RWPE2 (cell line): ENCODE results near the gene ERN2.

Experiments used
- ATAC-seq: fragments of 200-7000 bp; cut with Tn5 transposase; 3 replicates; pipeline ENCODE4 v1.9.1; 2021; ENCODE audit warnings: low read depth
- DNase-seq: peaks from one replicate; pipeline ENCODE4 v3.0.0-alpha.2; 2020; ENCODE audit warnings: low spot score
- H3K27ac ChIP-seq: fragments of 450-650 bp; 2 replicates; pipeline ENCODE4 v1.5.1; 2017; ENCODE audit warnings: mild to moderate bottlenecking; ENCODE audit not compliant: poor library complexity, severe bottlenecking
- H3K27me3 ChIP-seq: fragments of 250-450 bp; sonication (Bioruptor Pico); 2 replicates; pipeline ENCODE4 v1.5.1; 2021; ENCODE audit warnings: mild to moderate bottlenecking, moderate library complexity; ENCODE audit not compliant: insufficient read depth, poor library complexity, severe bottlenecking
- H3K36me3 ChIP-seq: fragments of 250-450 bp; sonication (Bioruptor Pico); 2 replicates; pipeline ENCODE4 v1.5.1; 2020; ENCODE audit warnings: low read depth, mild to moderate bottlenecking, moderate library complexity
- H3K4me1 ChIP-seq: fragments of 250-450 bp; sonication (Bioruptor Pico); 2 replicates; pipeline ENCODE4 v1.5.1; 2021; ENCODE audit warnings: mild to moderate bottlenecking, moderate library complexity; ENCODE audit not compliant: insufficient read depth, poor library complexity, severe bottlenecking
- H3K4me3 ChIP-seq: fragments of 250-450 bp; sonication (Bioruptor Pico); 2 replicates; pipeline ENCODE4 v1.5.1; 2021; ENCODE audit warnings: mild to moderate bottlenecking, moderate library complexity; ENCODE audit not compliant: severe bottlenecking
- H3K9me3 ChIP-seq: fragments of 250-450 bp; sonication (Bioruptor Pico); 2 replicates; pipeline ENCODE4 v1.5.1; 2021; ENCODE audit warnings: mild to moderate bottlenecking, moderate library complexity; ENCODE audit not compliant: severe bottlenecking
- TF ChIP-seq, protein P1 (sequence below): fragments of 450-650 bp; IDR thresholded peaks from one replicate; pipeline ENCODE4 v1.5.1; 2017; ENCODE audit warnings: mild to moderate bottlenecking, moderate library complexity; ENCODE audit not compliant: poor library complexity, severe bottlenecking

The ERN2 gene

GRCh38 chr16:23706439-23706838 lies 6.6 kb downstream of the ERN2 start:
- H3K4me3 ChIP-seq = no peak overlapping the region
- ATAC-seq (no peak), DNase-seq (no peak)
- no peaks in the 10 kb centered on the region for H3K36me3 ChIP-seq
- no peak overlapping the region for H3K27ac ChIP-seq
- peaks cover 4% of the 10 kb centered on the region for H3K9me3 ChIP-seq
- TF ChIP-seq, protein P1, sequence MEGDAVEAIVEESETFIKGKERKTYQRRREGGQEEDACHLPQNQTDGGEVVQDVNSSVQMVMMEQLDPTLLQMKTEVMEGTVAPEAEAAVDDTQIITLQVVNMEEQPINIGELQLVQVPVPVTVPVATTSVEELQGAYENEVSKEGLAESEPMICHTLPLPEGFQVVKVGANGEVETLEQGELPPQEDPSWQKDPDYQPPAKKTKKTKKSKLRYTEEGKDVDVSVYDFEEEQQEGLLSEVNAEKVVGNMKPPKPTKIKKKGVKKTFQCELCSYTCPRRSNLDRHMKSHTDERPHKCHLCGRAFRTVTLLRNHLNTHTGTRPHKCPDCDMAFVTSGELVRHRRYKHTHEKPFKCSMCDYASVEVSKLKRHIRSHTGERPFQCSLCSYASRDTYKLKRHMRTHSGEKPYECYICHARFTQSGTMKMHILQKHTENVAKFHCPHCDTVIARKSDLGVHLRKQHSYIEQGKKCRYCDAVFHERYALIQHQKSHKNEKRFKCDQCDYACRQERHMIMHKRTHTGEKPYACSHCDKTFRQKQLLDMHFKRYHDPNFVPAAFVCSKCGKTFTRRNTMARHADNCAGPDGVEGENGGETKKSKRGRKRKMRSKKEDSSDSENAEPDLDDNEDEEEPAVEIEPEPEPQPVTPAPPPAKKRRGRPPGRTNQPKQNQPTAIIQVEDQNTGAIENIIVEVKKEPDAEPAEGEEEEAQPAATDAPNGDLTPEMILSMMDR = no peak
- no peaks in the 10 kb centered on the region for H3K4me1 ChIP-seq
- H3K27me3 ChIP-seq = no peaks in the 10 kb centered on the region

DNA sequence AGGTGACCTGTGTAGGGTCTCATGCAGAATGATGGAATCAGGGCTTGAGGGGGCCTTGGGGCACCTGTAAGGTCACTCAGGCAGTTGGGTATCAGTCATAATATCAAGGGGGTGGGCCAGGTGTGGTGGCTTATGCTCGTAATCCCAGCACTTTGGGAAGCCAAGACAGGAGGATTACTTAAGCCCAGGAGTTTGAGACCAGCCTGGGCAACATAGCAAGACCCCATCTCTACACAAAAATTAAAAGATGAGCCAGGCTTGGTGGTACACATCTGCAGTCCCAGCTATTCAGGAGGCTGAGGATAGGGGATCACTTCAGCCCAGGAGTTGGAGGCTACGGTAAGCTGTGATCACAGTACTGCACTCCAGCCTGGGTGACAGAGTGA lies 7.5 kb downstream of the ERN2 start:
- Histone ChIP-seq H3K4me1 (no peaks in the 10 kb centered on the region), H3K4me3 (no peak overlapping the region), H3K27ac (no peak overlapping the region), H3K27me3 (no peaks in the 10 kb centered on the region), H3K36me3 (no peaks in the 10 kb centered on the region), H3K9me3 (peaks cover 4% of the 10 kb centered on the region)
- no peak for DNase-seq
- no peak for ATAC-seq
- TF ChIP-seq, protein P1 = no peak

DNA sequence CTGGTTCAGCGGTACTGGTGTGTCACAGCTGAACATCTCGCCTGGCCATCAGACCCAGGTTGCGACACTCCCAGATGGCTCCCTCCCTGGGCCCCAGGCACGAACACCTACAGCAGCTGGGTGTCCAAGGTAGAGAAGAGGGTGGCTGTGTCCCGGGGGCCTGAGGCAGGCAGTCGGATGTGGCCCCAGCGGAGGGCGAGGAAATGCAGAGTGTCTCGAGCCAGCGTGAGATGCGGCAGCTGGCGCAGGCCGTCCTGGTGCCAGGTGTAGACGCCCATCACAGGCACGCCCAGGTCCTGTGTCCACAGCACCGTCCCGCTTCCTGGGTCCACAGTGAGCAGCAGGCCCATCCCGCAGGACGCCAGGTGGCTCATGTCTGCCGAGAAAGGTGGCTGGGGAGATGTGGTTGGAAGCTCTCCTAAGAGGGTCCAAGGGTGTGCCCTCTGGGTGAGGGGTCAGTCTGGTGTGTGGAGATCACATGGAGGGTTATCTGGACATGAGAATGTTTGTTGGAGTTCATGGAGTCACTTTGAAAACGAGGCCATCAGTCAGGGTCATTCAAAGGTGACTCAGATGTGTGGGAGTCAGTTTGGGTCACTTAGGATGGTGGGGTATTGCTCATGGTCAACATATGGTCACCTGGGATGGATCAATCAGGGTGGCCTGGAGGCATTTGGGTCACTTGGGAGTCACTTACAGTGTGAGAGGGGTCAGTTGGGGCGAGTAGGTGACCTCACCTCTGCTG lies 8.1 kb downstream of the ERN2 start:
- no peaks in the 10 kb centered on the region for H3K4me1 ChIP-seq
- TF ChIP-seq, protein P1 = no peak

GRCh38 chr16:23702951-23703350 lies 10.1 kb downstream of the ERN2 start:
- DNase-seq = no peak
- H3K36me3 ChIP-seq = no peaks in the 10 kb centered on the region
- H3K9me3 ChIP-seq = peaks cover 4% of the 10 kb centered on the region
- H3K27ac ChIP-seq = no peak overlapping the region
- H3K4me3 ChIP-seq = no peak overlapping the region
- no peaks in the 10 kb centered on the region for H3K4me1 ChIP-seq
- ATAC-seq = no peak
- TF ChIP-seq, protein P1 = no peak
- H3K27me3 ChIP-seq = no peaks in the 10 kb centered on the region

More for the DNA sequence above, 8.1 kb downstream of the ERN2 start:
- ATAC-seq (no peak), DNase-seq (no peak)
- H3K27me3 ChIP-seq = no peaks in the 10 kb centered on the region
- H3K4me3 ChIP-seq = no peak overlapping the region
- H3K36me3 ChIP-seq = no peaks in the 10 kb centered on the region
- no peak overlapping the region for H3K27ac ChIP-seq
- peaks cover 4% of the 10 kb centered on the region for H3K9me3 ChIP-seq

DNA sequence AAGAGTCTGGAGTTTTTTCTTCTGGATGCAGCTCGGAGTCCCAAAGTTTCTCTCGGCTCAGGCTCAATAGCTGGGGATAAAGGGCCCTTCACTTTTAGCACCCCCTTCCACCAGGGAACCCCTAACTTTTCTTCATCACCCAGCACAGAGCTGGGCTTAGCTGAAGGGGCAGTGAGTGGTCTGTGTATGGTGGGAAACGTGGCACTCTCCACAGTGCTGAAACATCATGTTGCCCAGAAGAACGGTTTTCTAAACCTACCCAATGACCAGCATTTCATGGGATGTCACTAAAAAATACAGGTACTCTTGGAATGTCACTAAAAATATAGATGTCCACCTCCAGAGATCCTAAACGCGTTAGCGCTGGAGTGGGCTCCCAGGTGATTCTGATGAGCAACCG lies 12.0 kb downstream of the ERN2 start:
- Histone ChIP-seq H3K36me3 (no peaks in the 10 kb centered on the region), H3K27ac (no peak overlapping the region), H3K27me3 (no peaks in the 10 kb centered on the region), H3K4me3 (no peak overlapping the region), H3K4me1 (no peaks in the 10 kb centered on the region), H3K9me3 (peaks cover 4% of the 10 kb centered on the region)
- DNase-seq = no peak
- TF ChIP-seq, protein P1 = no peak
- ATAC-seq = no peak
